RKO (cell line): ENCODE results near the gene GNAL.
"Not testable (repeated sequence)": the region's sequence is repeated elsewhere in the genome, so short reads cannot be mapped to it uniquely, and the experiment has no call there.

ENCODE experiments used
- DNase-seq: peaks from one replicate; pipeline ENCODE4 v3.0.0-alpha.2; 2016; ENCODE audit warnings: low spot score

The GNAL gene

GRCh38 chr18:11669271-11669947, 19.7 kb upstream of the GNAL start:
- no peak for DNase-seq

- DNase-seq: no peak
Observed at GRCh38 chr18:11669948-11670275, 19.2 kb upstream of the GNAL start.

DNA sequence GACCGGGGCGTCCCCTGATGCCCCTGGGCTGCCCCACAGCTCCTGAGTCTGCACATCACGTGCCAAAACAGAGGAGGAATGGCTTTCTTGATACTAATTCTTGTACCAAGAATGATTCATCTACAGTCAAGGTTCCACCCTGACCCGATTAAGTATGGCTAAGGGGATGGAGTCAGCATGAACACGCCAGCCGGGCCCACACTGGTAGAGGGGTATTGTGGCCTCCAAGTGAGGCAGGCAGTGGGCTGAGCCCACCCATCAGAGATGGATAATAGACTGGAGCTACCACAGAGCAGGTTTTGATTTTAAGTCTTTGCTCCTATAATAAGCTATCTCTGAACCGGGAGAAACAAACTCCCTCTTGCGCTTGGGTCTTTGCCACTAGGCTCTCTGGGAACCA, 17.9 kb upstream of the GNAL start:
- DNase-seq: no peak

- no peak for DNase-seq
Observed at GRCh38 chr18:11672198-11672597, 16.9 kb upstream of the GNAL start.

DNA sequence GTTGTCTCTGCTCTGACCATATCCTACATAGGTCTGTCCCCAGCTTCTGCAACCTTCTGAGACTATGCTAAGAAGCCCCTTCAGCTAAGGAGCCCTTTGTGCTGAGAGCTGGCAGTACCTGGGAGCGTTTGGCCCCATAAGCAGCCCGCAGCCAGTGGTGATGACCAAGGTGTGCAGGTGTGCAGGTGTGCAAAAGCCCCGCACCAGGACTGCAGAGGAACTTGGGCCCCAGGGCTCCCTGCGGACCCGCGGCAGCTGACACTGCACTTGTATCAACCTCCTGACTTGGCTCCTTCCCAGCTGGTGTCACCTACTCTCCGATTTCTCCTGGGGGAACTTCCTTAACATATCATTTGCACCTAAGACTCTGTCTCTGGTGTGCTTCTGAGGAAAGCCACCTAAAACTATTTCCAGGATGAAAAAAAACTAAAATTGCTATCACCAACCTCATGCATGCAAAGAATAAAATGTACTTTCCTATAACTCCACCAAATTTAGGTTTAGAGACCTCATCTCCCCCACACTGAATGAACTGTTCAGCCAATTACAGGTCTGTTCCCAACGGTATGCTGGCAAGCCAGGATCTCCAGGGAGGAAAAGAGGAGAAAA, 16.1 kb upstream of the GNAL start:
- no peak for DNase-seq

- DNase-seq: no peak
Observed at GRCh38 chr18:11673560-11673959, 15.5 kb upstream of the GNAL start.

DNA sequence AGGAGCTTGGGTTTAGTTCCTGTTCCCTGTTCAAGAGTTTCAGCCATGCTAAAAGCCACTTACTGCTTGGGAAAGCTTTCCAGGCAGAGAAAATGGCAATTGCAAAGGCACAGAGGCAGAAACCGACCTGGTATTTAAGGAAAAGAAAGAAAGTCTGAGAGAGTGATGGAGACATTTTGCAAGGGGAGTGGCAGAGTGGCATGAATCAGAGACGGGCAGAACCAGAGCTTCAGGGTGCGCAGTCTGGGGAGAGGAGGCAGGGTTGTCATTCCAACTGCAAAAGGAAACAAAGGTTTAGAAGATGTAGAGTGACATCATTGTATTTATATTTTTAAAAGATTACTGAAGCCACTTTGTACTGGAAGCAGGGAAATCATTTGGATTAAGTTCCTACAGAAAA, 14.9 kb upstream of the GNAL start:
- DNase-seq: no peak

DNA sequence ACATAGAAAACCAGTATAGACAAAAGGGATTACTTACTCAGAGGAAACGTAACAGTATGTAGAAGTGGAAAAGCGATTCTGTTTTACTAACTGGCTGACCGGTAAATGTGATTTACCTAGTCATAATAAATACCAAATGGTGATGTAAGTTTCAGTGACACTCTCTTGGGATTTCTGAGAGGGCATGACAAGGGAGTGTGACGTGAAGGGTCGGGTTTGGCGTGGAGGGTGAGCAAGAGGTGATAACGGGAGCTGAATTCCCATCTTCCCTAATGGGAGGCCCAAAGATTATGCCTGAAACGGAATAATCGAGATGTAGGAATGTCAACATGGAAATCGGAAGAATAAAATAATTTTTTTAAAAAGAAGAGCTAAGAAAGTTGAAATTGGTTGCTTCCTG, 12.7 kb upstream of the GNAL start:
- DNase-seq: no peak

DNA sequence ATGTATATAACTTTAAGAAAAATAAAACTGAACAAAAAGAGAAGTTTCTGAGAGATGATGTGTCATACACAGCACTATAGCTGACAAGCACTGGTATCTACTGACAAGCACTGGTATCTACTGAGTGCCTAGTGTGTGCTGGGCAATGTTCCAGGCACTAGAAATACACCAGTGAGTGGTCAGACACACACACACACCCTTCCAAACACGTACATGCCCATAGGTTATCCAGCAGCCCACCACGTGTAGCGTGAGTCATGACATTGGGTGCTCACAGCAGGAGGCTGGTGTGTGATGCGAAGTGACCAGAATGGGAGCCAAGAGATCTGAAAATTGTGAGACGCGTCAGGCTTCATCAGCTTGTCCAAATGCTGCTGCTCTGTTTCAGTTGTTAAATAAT, 12.2 kb upstream of the GNAL start:
- DNase-seq: peak; percentile 79

DNA sequence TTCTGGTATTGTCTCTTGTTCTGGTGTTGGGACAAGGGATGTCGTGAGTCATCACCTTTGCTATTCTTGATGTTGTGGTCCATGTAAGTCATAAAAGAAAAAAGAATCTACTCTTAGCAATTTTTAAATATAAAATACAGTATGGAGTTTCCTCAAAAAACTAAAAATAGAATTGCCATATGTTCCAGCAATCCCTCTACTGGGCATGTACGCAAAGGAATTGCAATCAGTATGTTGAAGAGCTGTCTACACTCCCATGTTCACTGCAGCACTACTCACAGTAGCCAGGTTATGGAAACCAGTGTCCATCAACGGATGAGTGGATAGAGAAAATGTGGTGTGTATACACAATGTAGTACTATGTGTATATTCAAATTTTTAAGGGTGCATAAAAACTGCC, 10.9 kb upstream of the GNAL start:
- DNase-seq: no peak

DNA sequence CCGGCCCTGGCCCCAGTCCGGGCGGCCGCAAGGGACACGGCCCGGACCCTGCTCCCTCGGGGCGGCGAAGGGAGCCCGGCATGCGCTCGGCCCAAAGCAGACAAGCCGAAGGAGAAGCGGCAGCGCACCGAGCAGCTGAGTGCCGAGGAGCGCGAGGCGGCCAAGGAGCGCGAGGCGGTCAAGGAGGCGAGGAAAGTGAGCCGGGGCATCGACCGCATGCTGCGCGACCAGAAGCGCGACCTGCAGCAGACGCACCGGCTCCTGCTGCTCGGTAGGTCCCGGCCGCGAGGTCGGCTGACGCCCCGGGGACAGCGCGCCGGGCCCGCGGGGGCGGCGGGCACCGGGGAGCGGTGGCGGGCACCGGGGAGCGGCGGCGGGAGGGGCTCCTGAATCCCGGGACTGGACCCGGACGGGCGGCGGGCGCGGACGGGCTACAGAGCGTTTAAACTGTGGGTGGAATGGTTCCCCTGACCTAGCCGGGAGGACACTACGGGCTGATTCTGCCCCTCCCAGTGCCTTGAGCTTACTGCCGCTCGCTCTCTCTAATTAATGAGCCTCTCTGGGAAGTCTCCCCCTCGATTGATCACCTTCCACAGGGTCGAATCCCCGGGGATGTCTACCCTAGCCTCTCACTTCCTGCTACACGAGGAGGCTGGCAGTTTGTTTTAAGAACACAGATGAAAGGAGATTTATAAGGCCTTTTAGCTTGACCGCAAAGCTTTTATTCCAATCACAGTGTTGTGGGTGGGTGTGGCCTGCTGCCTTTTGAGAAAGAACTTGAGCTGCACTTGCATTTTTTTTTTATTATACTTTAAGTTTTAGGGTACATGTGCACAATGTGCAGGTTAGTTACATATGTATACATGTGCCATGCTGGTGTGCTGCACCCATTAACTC, 853 bp downstream of the GNAL start:
- DNase-seq: peak; percentile 41

DNA sequence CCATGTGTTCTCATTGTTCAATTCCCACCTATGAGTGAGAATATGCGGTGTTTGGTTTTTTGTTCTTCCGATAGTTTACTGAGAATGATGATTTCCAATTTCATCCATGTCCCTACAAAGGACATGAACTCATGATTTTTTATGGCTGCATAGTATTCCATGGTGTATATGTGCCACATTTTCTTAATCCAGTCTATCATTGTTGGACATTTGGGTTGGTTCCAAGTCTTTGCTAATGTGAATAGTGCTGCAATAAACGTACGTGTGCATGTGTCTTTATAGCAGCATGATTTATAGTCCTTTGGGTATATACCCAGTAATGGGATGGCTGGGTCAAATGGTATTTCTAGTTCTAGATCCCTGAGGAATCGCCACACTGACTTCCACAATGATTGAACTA, 1.6 kb downstream of the GNAL start:
- DNase-seq: not testable (repeated sequence)

DNA sequence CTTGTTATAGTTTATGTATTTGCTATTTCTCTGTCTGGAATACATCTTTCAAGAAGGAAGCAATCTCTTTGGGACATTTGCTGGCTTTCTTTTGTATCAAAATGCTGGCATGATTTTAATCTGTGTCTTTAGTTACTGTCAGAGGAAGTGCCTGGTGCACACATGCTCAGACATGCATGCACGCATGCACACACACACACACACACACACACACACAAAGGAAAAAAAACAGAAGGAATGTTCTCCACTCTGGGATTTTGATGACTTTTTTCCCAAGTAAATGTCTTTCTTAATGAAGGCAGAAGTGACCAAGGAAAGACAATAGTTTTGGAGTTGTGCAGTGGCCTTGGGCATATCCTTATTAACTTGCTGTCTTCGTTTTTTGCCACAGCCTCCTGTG, 6.7 kb downstream of the GNAL start:
- DNase-seq: no peak

DNA sequence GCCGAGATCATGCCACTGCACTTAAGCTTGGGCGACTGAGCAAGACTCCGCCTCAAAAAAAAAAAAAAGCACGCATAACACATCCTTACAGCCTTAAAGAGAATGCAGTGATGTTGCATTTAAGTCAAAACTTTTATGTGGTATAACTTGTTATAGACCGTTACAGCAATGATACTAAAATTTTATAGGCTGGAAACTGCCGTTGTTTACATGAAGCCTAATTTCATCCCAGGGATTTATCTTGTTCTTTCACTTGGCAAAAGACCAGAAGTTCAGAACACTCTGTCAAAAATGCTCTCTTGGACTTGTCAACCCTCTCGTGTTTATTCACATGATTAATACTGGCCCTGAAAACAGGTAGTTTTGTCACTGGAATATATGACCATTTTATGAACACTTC, 7.4 kb downstream of the GNAL start:
- no peak for DNase-seq

DNA sequence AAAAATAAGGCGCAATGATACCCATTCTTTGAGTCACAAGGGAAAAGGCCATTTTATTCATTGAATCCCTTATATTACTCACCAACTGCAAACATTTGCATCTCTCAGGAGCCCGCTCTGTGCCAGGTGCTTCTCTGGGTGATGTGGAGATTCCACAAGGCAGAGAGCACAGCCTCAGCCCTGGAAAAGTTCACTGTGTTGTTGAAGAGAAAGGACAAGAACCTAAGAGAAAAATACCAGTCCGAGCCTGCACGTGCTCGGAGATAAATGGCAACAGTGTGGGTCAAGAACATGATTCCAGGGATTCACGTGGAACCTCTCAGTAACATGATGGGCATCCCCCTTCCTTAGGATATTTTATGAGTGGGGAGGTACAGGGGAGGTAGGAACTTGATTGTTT, 11.8 kb downstream of the GNAL start:
- no peak for DNase-seq

DNA sequence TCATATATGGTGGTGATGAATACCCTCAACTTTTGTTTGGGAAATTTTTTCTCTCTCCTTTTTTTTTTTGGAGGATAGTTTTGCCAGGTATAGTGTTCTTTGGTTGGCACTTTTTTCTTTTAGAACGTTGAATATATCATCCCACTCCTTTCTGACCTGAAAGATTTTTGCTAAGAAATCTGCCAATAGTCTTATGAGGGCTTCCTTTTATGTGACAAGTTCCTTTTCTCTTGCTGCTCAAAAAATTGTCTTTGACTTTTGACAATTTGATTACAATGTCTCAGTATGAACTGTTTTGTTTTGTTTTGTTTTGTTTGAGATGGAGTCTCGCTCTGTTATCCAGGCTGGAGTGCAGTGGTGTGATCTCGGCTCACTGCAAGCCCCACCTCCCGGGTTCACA, 21.5 kb downstream of the GNAL start:
- DNase-seq: no peak

- DNase-seq: no peak
Observed at GRCh38 chr18:11713756-11714155, 24.7 kb downstream of the GNAL start.

DNA sequence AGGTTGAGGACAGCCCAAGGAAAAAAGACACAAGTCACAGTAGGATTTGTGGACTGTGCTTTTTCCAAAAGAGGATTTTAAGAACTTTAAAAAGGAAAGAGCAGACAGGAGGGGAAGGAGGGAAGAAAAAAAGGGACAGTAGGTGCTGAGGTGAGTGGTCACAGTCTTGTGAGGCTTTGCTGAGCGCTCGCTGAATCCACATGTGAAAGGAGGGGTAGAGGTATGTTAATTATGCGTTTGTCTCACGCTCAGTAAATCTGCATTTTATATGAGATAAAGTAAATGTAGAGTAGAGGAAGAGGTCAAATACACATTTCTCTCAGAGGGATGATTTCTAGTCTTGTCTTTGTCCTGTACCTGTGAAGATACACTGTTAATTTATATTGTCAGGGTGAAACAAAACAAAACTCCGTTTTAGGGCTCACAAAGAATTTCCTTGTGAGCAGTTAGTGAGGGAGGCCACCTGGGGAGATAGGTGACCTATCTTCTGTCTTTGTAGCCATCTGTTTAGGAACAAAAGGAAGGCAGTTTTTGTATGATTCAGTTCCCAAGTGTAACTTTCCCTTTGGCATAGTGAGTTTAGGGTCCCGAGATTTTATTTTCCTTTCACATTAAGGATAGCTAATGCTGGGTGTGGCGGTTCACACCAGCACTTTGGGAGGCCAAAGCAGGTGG, 25.3 kb downstream of the GNAL start:
- DNase-seq: no peak

GRCh38 chr18:11716767-11717315, 27.8 kb downstream of the GNAL start:
- not testable (repeated sequence) for DNase-seq

GRCh38 chr18:11719050-11719449, 30.0 kb downstream of the GNAL start:
- no peak for DNase-seq

DNA sequence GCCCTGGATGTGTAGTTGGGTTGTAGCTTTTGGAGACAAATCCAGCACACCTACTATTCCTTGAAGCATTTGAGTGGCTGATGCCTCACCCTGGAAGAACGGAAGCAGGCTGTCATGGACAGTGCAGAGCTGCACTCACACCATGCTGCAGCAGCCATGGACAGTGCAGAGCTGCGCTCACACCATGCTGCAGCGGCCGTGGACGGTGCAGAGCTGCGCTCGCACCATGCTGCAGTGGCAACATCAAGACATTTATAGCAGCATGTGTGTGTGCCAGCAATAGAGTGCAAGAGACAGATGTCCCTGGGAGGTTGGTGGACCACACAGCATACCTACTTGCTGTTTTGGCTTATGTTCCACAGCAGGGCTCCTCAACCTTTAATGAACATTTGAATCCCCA, 30.6 kb downstream of the GNAL start:
- DNase-seq: no peak

DNA sequence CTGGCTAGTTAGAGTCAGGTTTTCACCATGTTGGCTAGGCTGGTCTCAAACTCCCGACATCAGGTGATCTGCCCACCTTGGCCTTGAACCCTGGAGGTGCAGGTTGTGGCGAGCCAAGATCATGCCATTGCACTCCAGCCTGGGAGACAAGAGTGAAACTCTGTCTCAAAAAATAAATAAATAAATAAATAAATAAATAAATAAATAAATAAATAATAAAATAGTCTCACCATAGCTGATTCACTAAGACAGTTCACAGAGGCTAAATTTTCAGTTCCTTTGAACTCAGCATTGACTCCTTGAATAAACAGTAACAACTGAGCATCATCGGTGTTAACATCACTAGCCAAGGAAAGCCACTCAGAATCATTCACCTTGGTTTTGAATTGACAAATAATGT, 32.7 kb downstream of the GNAL start:
- no peak for DNase-seq

DNA sequence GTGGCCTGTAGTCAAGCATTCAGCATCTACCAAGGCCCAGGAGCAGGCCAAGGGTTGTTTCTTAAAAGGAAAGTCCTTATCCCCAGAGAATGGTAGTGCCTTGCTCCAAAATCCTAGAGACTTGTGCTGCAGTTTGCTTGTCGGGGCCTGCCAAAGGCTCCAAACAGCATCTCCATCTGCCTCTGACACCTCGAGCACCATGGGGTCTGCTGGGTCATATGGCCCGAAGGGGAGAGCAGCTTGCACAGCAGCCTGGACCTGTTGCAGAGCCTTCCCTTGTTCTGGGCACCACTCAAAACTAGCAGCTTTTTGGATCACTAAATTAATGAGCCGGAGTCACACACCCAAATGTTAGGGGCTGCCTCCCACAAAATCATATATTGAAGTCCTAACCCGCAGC, 35.7 kb downstream of the GNAL start:
- DNase-seq: no peak
